Parathyroid adenoma (tissue), 2 donors: ENCODE measurements around the gene DACH1.

ENCODE experiments used
- H2AFZ ChIP-seq: fragments of 300-600 bp; sonication (generic); one replicate; pipeline ENCODE4 v1.7.0; 2017; ENCODE audit warnings: antibody characterized with exemption, mild to moderate bottlenecking
- H3K27ac ChIP-seq: fragments of 300-600 bp; sonication (generic); one replicate; pipeline ENCODE4 v1.7.0; 2017
- H3K27me3 ChIP-seq: fragments of 300-600 bp; sonication (generic); one replicate; pipeline ENCODE4 v1.7.0; 2017; ENCODE audit warnings: low read length; ENCODE audit not compliant: control insufficient read depth, insufficient read depth
- H3K36me3 ChIP-seq: fragments of 300-600 bp; sonication (generic); one replicate; pipeline ENCODE4 v1.7.0; 2017; ENCODE audit warnings: low read length; ENCODE audit not compliant: control insufficient read depth, insufficient read depth
- H3K4me1 ChIP-seq: fragments of 300-600 bp; sonication (generic); one replicate; pipeline ENCODE4 v1.7.0; 2017; ENCODE audit warnings: control low read depth
- H3K4me2 ChIP-seq: fragments of 300-600 bp; sonication (generic); one replicate; pipeline ENCODE4 v1.7.0; 2017; ENCODE audit warnings: low read length
- H3K4me3 ChIP-seq: fragments of 300-600 bp; sonication (generic); one replicate; pipeline ENCODE4 v1.7.0; 2017; ENCODE audit warnings: low read depth, low read length
- H3K79me2 ChIP-seq: fragments of 300-600 bp; sonication (generic); one replicate; pipeline ENCODE4 v1.7.0; 2017; ENCODE audit warnings: control low read depth
- H3K9ac ChIP-seq: fragments of 300-600 bp; sonication (generic); one replicate; pipeline ENCODE4 v1.7.0; 2017; ENCODE audit warnings: mild to moderate bottlenecking
- H3K9me3 ChIP-seq: fragments of 300-600 bp; sonication (generic); one replicate; pipeline ENCODE4 v1.7.0; 2017; ENCODE audit warnings: low read length; ENCODE audit not compliant: control insufficient read depth
- TF ChIP-seq, protein P1 (sequence below): fragments of 300-600 bp; sonication (generic); IDR thresholded peaks from one replicate; pipeline ENCODE4 v1.7.0; 2017; ENCODE audit warnings: antibody characterized with exemption, mild to moderate bottlenecking
- donor health status: primary hyperparathyroidism.

Gene DACH1

DNA sequence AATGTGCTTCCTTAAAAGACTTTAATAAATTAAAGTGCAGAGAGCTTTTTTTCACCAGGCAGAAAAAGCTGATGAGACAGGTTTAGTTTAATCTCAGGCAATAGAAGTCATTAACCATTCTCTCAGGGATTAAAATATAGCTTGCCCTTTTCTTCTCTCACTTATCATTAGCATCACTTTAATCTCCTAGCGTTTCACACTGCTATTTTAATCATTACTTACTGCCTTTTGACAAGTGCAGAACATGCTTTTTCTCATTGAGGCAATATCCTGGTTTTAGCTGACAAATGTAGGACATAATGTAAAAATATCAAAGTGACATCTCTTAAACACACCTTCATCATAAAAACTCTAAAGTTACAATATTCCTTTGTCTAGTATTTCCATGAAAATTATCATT is 94.6 kb downstream of the DACH1 start:
- TF ChIP-seq, protein P1, sequence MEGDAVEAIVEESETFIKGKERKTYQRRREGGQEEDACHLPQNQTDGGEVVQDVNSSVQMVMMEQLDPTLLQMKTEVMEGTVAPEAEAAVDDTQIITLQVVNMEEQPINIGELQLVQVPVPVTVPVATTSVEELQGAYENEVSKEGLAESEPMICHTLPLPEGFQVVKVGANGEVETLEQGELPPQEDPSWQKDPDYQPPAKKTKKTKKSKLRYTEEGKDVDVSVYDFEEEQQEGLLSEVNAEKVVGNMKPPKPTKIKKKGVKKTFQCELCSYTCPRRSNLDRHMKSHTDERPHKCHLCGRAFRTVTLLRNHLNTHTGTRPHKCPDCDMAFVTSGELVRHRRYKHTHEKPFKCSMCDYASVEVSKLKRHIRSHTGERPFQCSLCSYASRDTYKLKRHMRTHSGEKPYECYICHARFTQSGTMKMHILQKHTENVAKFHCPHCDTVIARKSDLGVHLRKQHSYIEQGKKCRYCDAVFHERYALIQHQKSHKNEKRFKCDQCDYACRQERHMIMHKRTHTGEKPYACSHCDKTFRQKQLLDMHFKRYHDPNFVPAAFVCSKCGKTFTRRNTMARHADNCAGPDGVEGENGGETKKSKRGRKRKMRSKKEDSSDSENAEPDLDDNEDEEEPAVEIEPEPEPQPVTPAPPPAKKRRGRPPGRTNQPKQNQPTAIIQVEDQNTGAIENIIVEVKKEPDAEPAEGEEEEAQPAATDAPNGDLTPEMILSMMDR = no peak
- H3K79me2 ChIP-seq = no peaks in the 10 kb centered on the region
- no peak overlapping the region for H3K4me2 ChIP-seq

DNA sequence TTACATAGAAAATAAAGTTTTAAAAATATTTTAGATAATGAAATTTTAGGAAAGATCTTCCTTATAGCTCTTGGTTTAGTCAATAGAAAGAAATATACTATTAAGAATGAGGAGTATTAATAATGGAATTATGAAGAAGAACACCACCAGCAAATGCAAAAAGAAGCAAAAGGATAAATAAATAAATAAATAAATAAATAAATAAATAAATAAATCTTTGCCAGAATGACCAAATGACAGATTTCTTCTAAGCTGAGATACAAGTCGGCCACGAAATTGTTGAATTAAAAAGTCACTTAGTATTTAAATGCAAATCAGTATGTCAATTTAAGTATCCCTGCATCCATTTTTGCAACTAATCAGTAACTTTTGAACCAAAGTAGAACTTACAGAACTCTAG is 95.9 kb downstream of the DACH1 start:
- H3K79me2 ChIP-seq = no peaks in the 10 kb centered on the region
- no peak overlapping the region for H3K9ac ChIP-seq
- no peaks in the 10 kb centered on the region for H3K27me3 ChIP-seq
- H3K4me3 ChIP-seq = no peak overlapping the region
- no peak overlapping the region for H3K27ac ChIP-seq
- no peaks in the 10 kb centered on the region for H3K4me1 ChIP-seq
- TF ChIP-seq, protein P1 = no peak
- no peaks in the 10 kb centered on the region for H3K36me3 ChIP-seq
- no peaks in the 10 kb centered on the region for H3K9me3 ChIP-seq
- no peak overlapping the region for H3K4me2 ChIP-seq
- no peak overlapping the region for H2AFZ ChIP-seq

More for the DNA sequence above, 94.6 kb downstream of the DACH1 start:
- Histone ChIP-seq H3K4me3 (no peak overlapping the region), H3K27me3 (no peaks in the 10 kb centered on the region), H3K4me1 (no peaks in the 10 kb centered on the region), H3K9ac (no peak overlapping the region), H3K36me3 (no peaks in the 10 kb centered on the region), H3K27ac (no peak overlapping the region), H2AFZ (no peak overlapping the region), H3K9me3 (no peaks in the 10 kb centered on the region)

DNA sequence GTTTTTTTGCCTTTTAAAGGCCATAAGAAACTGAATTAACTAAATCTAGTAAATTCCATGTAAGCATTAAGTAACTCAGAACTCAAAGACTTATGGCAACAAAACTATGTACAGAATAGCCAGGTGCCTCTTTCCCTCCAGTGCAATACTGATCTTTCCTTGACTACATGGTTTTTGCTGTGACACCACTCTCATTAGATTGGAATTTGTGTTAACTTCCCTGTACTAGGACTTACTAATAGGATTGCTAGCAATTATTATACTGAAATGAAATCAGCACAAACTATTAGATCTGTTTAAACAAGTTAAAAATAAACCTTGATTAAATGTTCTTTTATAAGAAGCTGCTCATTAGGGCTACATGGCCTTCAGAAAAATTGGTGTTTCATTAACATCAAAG is 96.3 kb downstream of the DACH1 start:
- TF ChIP-seq, protein P1 = no peak
- no peak overlapping the region for H3K4me3 ChIP-seq
- H3K27ac ChIP-seq = no peak overlapping the region

DNA sequence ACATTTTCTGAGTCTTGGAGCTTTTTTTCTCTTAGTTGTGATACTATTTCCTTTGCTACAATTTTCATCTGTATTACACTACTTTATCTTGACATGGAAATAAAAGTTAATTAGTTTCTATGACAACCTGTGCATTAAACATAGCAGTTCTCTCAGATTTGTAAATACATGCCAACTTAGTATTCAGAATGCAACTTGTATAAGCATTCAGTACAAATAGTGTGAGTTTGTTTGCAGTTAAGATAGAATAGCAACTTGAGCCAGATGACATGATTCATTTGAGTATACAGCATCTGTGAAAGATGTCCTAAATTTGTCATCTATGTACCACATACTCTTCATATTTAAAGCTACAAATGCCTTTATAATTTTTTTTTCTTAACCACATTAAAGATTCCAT is 98.1 kb downstream of the DACH1 start:
- H3K9ac ChIP-seq = no peak overlapping the region
- H2AFZ ChIP-seq = no peak overlapping the region
- no peak overlapping the region for H3K4me2 ChIP-seq
- no peaks in the 10 kb centered on the region for H3K27me3 ChIP-seq
- H3K4me3 ChIP-seq = no peak overlapping the region
- no peaks in the 10 kb centered on the region for H3K9me3 ChIP-seq
- H3K36me3 ChIP-seq = no peaks in the 10 kb centered on the region
- no peak overlapping the region for H3K27ac ChIP-seq
- TF ChIP-seq, protein P1 = no peak
- H3K79me2 ChIP-seq = no peaks in the 10 kb centered on the region
- H3K4me1 ChIP-seq = no peaks in the 10 kb centered on the region

More for the DNA sequence above, 96.3 kb downstream of the DACH1 start:
- no peak overlapping the region for H3K4me2 ChIP-seq
- no peaks in the 10 kb centered on the region for H3K27me3 ChIP-seq
- no peaks in the 10 kb centered on the region for H3K9me3 ChIP-seq
- H3K4me1 ChIP-seq = no peaks in the 10 kb centered on the region
- H3K79me2 ChIP-seq = no peaks in the 10 kb centered on the region
- H2AFZ ChIP-seq = no peak overlapping the region
- H3K9ac ChIP-seq = no peak overlapping the region
- no peaks in the 10 kb centered on the region for H3K36me3 ChIP-seq

DNA sequence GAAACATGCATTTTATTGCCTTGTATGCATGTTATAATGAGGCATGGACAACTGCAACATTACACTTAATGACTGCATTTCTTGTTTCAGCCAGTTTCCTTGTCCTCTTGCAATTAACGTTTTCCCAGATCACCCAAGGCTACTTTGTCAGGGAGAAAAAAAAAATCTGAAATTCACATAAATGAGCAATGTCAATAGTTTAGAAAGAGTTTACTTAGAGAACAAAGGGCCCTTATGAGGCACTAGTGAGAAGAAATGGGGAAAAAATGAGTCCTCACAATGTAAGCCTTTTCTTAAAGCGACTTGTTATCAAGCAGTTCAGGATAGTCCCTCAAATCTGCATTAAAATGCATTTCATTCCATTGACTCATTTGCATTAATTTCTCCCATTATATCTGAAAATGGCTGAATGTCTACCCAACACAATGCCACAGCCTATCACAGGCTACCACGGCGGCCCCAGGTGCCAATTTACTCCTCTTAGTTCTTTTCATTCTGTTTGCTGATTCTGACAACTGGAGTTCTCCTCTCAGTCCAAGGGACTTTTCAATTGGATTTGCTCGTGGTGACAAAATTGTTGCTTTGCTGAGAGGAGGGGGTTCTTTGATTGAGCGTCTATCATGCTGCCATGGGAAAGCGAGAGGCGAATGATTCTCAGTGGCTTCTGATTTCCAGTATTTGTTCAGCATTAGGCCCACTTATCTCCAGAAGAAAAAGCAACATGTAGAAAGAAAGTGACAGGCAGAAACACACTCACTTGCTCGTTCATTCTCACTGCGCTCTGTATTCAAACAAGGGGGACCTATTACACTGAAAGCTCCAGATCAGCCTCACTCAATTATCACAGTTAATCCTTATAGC is 107.1 kb downstream of the DACH1 start:
- TF ChIP-seq, protein P1 = no peak
- H2AFZ ChIP-seq = no peak overlapping the region
- H3K27me3 ChIP-seq = no peaks in the 10 kb centered on the region
- no peaks in the 10 kb centered on the region for H3K79me2 ChIP-seq
- H3K9ac ChIP-seq = no peak overlapping the region
- no peaks in the 10 kb centered on the region for H3K9me3 ChIP-seq
- no peaks in the 10 kb centered on the region for H3K4me1 ChIP-seq
- no peak overlapping the region for H3K27ac ChIP-seq
- H3K4me2 ChIP-seq = no peak overlapping the region
- H3K4me3 ChIP-seq = no peak overlapping the region
- H3K36me3 ChIP-seq = no peaks in the 10 kb centered on the region
